H1 (cell line): ENCODE measurements around the gene KCNE1. TPM values are rescaled to one million over a fixed set of nuclear protein-coding genes. Genes with fewer than 3 reads are reported as not detected.

Experiments
- CTCF ChIA-PET: fragments of 300-600 bp; sonication (Branson Sonifier 250); formaldehyde crosslinking; loops from one replicate; lab custom pipeline; 2021; ENCODE audit not compliant: partially characterized antibody; lab: Charles Lee
- POLR2A ChIA-PET: fragments of 300-600 bp; sonication (Branson Sonifier 250); formaldehyde crosslinking; loops from one replicate; lab custom pipeline; 2021; ENCODE audit warnings: inconsistent platforms; ENCODE audit not compliant: partially characterized antibody; lab: Charles Lee
- DNase-seq, 2 experiments: peaks; one replicate each; pipeline versions ENCODE4 v3.0.0 to v3.0.0-alpha.2; 2010 to 2022; ENCODE audit warnings: low spot score in 2 of 2, low read depth in 1 of 2, mixed read lengths in 1 of 2
- FAIRE-seq: peaks from 2 replicates; lab custom pipeline; 2011; peaks lifted over from hg19 to GRCh38; lab: Jason Lieb, UNC
- H2AFZ ChIP-seq: 2 replicates; pipeline ENCODE4 v1.8.1; 2012; ENCODE audit warnings: low read length, inconsistent platforms
- H2AK5ac ChIP-seq: 2 replicates; pipeline ENCODE4 v1.6.1; 2013; ENCODE audit warnings: low read depth, low read length
- H2BK120ac ChIP-seq: replicated peaks from 2 replicates; pipeline ENCODE3; 2013; ENCODE audit warnings: low read depth, low read length, inconsistent platforms
- H2BK12ac ChIP-seq: 2 replicates; pipeline ENCODE4 v1.6.1; 2013; ENCODE audit warnings: low read depth, low read length
- H2BK15ac ChIP-seq: 2 replicates; pipeline ENCODE4 v1.6.1; 2013; ENCODE audit warnings: low read length
- H2BK20ac ChIP-seq: 2 replicates; pipeline ENCODE4 v1.6.1; 2013; ENCODE audit warnings: low read length
- H2BK5ac ChIP-seq: 2 replicates; pipeline ENCODE4 v1.6.1; 2013; ENCODE audit warnings: low read depth, low read length
- H3K14ac ChIP-seq: 2 replicates; pipeline ENCODE4 v1.6.1; 2013; ENCODE audit warnings: inconsistent platforms; ENCODE audit not compliant: insufficient read length
- H3K18ac ChIP-seq: 2 replicates; pipeline ENCODE4 v1.6.1; 2013; ENCODE audit warnings: low read length; ENCODE audit errors: extremely low read depth
- H3K23ac ChIP-seq: 2 replicates; pipeline ENCODE4 v1.6.1; 2013; ENCODE audit warnings: inconsistent platforms; ENCODE audit not compliant: insufficient read length
- H3K23me2 ChIP-seq: 2 replicates; pipeline ENCODE4 v1.6.1; 2013; ENCODE audit warnings: low read depth, low read length
- H3K27ac ChIP-seq: 2 replicates; pipeline ENCODE4 v1.6.1; 2011; ENCODE audit warnings: low read depth, low read length, inconsistent platforms
- H3K27me3 ChIP-seq, 4 experiments: replicated peaks in 1 of 4; 1 replicate in 1 of 4; 2 replicates in 3 of 4; pipeline versions ENCODE4 v1.6.1 to v1.8.1; 2011 to 2013; ENCODE audit warnings: low read length in 3 of 4, mild to moderate bottlenecking in 3 of 4, inconsistent platforms in 2 of 4, mixed read lengths in 2 of 4, moderate library complexity in 1 of 4; ENCODE audit not compliant: control insufficient read depth in 3 of 4, insufficient read depth in 3 of 4; ENCODE audit errors: extremely low read depth in 1 of 4
- H3K36me3 ChIP-seq, 4 experiments: 2 replicates each; pipeline versions ENCODE4 v1.6.1 to v1.8.1; 2011 to 2013; ENCODE audit warnings: mild to moderate bottlenecking in 4 of 4, low read length in 3 of 4, moderate library complexity in 2 of 4, control low read depth in 1 of 4, inconsistent platforms in 1 of 4; ENCODE audit not compliant: insufficient read depth in 4 of 4, control insufficient read depth in 2 of 4
- H3K4ac ChIP-seq: replicated peaks from 2 replicates; pipeline ENCODE3; 2013; ENCODE audit warnings: low read length, low read depth, mixed read lengths, inconsistent platforms; ENCODE audit not compliant: insufficient read length
- H3K4me1 ChIP-seq, 4 experiments: replicated peaks in 1 of 4; 1 replicate in 1 of 4; 2 replicates in 3 of 4; pipeline versions ENCODE4 v1.6.1 to v1.8.1; 2011 to 2013; ENCODE audit warnings: low read length in 3 of 4, inconsistent platforms in 2 of 4, mixed read lengths in 1 of 4; ENCODE audit not compliant: insufficient read depth in 4 of 4, control insufficient read depth in 3 of 4
- H3K4me2 ChIP-seq, 2 experiments: 2 replicates each; pipeline versions ENCODE4 v1.6.1 to v1.8.1; 2011 to 2013; ENCODE audit warnings: low read depth in 2 of 2, low read length in 2 of 2, control low read depth in 1 of 2, inconsistent platforms in 1 of 2, mild to moderate bottlenecking in 1 of 2; ENCODE audit not compliant: insufficient read depth in 1 of 2
- H3K4me3 ChIP-seq, 4 experiments: fragments of 200-600, 300-600 bp in 1 of 4; sonication (generic), shearing (Covaris generic), sonication (Bioruptor Twin) in 1 of 4; 2 replicates each; pipeline versions ENCODE4 v1.5.1 to v1.8.1; 2011 to 2016; ENCODE audit warnings: low read length in 4 of 4, low read depth in 3 of 4, control low read depth in 2 of 4, inconsistent platforms in 2 of 4, mild to moderate bottlenecking in 2 of 4, mixed read lengths in 1 of 4, moderate library complexity in 1 of 4; ENCODE audit not compliant: insufficient read depth in 2 of 4; ENCODE audit errors: extremely low read depth in 1 of 4
- H3K56ac ChIP-seq: replicated peaks from 2 replicates; pipeline ENCODE3; 2013; ENCODE audit warnings: low read depth, mild to moderate bottlenecking, mixed read lengths, low read length, inconsistent platforms; ENCODE audit not compliant: insufficient read length
- H3K79me1 ChIP-seq: 2 replicates; pipeline ENCODE4 v1.6.1; 2013; ENCODE audit warnings: low read depth, low read length, control low read depth
- H3K79me2 ChIP-seq, 2 experiments: 2 replicates each; pipeline versions ENCODE4 v1.6.1 to v1.8.1; 2012 to 2013; ENCODE audit warnings: low read length in 2 of 2, mild to moderate bottlenecking in 2 of 2, inconsistent platforms in 1 of 2; ENCODE audit not compliant: insufficient read depth in 2 of 2, control insufficient read depth in 1 of 2
- H3K9ac ChIP-seq, 4 experiments: replicated peaks in 1 of 4; 1 replicate in 1 of 4; 2 replicates in 3 of 4; pipeline versions ENCODE4 v1.6.1 to v1.8.1; 2011 to 2013; ENCODE audit warnings: low read depth in 3 of 4, low read length in 3 of 4, control low read depth in 2 of 4, mild to moderate bottlenecking in 2 of 4, moderate library complexity in 2 of 4, inconsistent platforms in 1 of 4; ENCODE audit errors: extremely low read depth in 1 of 4
- H3K9me3 ChIP-seq, 2 experiments: 2 replicates each; pipeline versions ENCODE4 v1.6.1 to v1.8.1; 2012 to 2013; ENCODE audit warnings: mild to moderate bottlenecking in 2 of 2, moderate library complexity in 2 of 2, control low read depth in 1 of 2, inconsistent platforms in 1 of 2, low read depth in 1 of 2, low read length in 1 of 2, mixed read lengths in 1 of 2; ENCODE audit not compliant: insufficient read depth in 2 of 2
- H4K20me1 ChIP-seq, 2 experiments: replicated peaks in 1 of 2; 2 replicates each; pipeline versions ENCODE3 to v1.8.1; 2011 to 2013; ENCODE audit warnings: inconsistent platforms in 2 of 2, low read length in 2 of 2, mild to moderate bottlenecking in 1 of 2; ENCODE audit not compliant: insufficient read depth in 2 of 2, control insufficient read depth in 1 of 2
- H4K5ac ChIP-seq: 2 replicates; pipeline ENCODE4 v1.6.1; 2013; ENCODE audit warnings: low read length, low read depth, mixed read lengths, inconsistent platforms; ENCODE audit not compliant: insufficient read length
- H4K8ac ChIP-seq: 2 replicates; pipeline ENCODE4 v1.8.0; 2013; ENCODE audit warnings: mild to moderate bottlenecking, moderate library complexity, low read length, inconsistent platforms; ENCODE audit not compliant: insufficient read depth; ENCODE audit errors: extremely low read depth
- H4K91ac ChIP-seq: replicated peaks from 2 replicates; pipeline ENCODE3; 2013; ENCODE audit warnings: low read length, mixed read lengths, inconsistent platforms; ENCODE audit not compliant: insufficient read length
- ATF2 ChIP-seq: IDR thresholded peaks from 2 replicates; pipeline ENCODE4 v1.6.1; 2012; ENCODE audit warnings: low read length, inconsistent platforms
- BRCA1 ChIP-seq: IDR thresholded peaks from 2 replicates; pipeline ENCODE4 v1.6.1; 2012; ENCODE audit warnings: low read depth, low read length, improper control_type of control experiment
- E2F6 ChIP-seq: IDR thresholded peaks from 2 replicates; pipeline ENCODE4 v1.6.1; 2012; ENCODE audit warnings: inconsistent platforms
- GTF2F1 ChIP-seq: IDR thresholded peaks from 2 replicates; pipeline ENCODE4 v1.6.1; 2012; ENCODE audit warnings: low read depth, low read length, improper control_type of control experiment, borderline replicate concordance
- JUN ChIP-seq: IDR thresholded peaks from 2 replicates; pipeline ENCODE4 v1.6.1; 2011; ENCODE audit warnings: low read depth, mild to moderate bottlenecking, improper control_type of control experiment, low read length
- KDM1A ChIP-seq: fragments of 200-600, 300-600 bp; sonication (generic); IDR thresholded peaks from 2 replicates; pipeline ENCODE4 v1.7.1; 2016; ENCODE audit warnings: mild to moderate bottlenecking, low read length, borderline replicate concordance
- KDM4A ChIP-seq: IDR thresholded peaks from one replicate; pipeline ENCODE4 v1.7.1; 2012; ENCODE audit warnings: low read depth, mild to moderate bottlenecking, moderate library complexity, low read length, inconsistent platforms; ENCODE audit not compliant: severe bottlenecking
- KDM5A ChIP-seq: fragments of 200-600 bp; IDR thresholded peaks from 2 replicates; pipeline ENCODE4 v1.7.1; 2012; ENCODE audit warnings: mild to moderate bottlenecking, low read length, inconsistent platforms, mixed read lengths
- POLR2AphosphoS5 ChIP-seq: IDR thresholded peaks from 2 replicates; pipeline ENCODE4 v1.6.1; 2011; ENCODE audit warnings: low read depth, low read length
- POU5F1 ChIP-seq: IDR thresholded peaks from 2 replicates; pipeline ENCODE4 v1.6.1; 2011; ENCODE audit warnings: low read depth, mild to moderate bottlenecking, low read length, moderate library complexity
- SUZ12 ChIP-seq: fragments of 200-600 bp; sonication (generic); IDR thresholded peaks from 2 replicates; pipeline ENCODE4 v1.6.1; 2012; ENCODE audit warnings: mild to moderate bottlenecking, inconsistent platforms, low read length, moderate library complexity, mixed read lengths
- YY1 ChIP-seq: IDR thresholded peaks from 2 replicates; pipeline ENCODE4 v1.6.1; 2011; ENCODE audit warnings: low read depth, mild to moderate bottlenecking, low read length
- WGBS, 2 experiments: shearing (Covaris generic) in 1 of 2; methylation state at CpG; one replicate each; pipeline versions ENCODE4 v1.1.6 to v1.1.7; 2013 to 2015; ENCODE audit warnings: low lambda C conversion rate in 2 of 2, mixed read lengths in 2 of 2, inconsistent platforms in 1 of 2, low coverage in 1 of 2, missing lambda C conversion rate in 1 of 2; ENCODE audit not compliant: insufficient replicate concordance in 2 of 2, insufficient coverage in 1 of 2, insufficient read length in 1 of 2; ENCODE audit errors: extremely low coverage in 1 of 2, missing lambda C conversion rate in 1 of 2; 5-methylcytosine and 5-hydroxymethylcytosine counted together
- polyA plus RNA-seq, 7 experiments: library from polyadenylated mRNA; depleted of rRNA in 3 of 7; stranded (reverse) in 5 of 7; unstranded in 2 of 7; fragments of >200 nt in 5 of 7; fragments of 200-250 nt in 2 of 7; gene quantifications; 1 replicate in 5 of 7; 2 replicates in 1 of 7; 4 replicates in 1 of 7; pipeline versions ENCODE4 v1.2.1 to v1.2.3, GENCODE V29; 2011 to 2013; ENCODE audit warnings: missing spikeins in 2 of 7, mixed read lengths in 2 of 7
- total RNA-seq: library from RNA; stranded (reverse); fragmentation: NEBNext Ultra II Directional; extraction: Animal tissue kit (Norgen Biotek cat#: 25700); gene quantifications from 2 replicates; pipeline ENCODE4 v1.2.1, GENCODE V29; 2021

The KCNE1 gene
- total and polyA plus RNA-seq, 2 of the 8 experiments (the other 6 are each of a cell fraction or from before 2014, with no cell fraction given): 0.08 to 0.28 TPM

GRCh38 chr21:34523019-34523555, 11.1 kb upstream of the KCNE1 start:
- WGBS, 2 experiments: 90% methylated on average over 5 of the region's 7 CpGs; no CpG with 5 or more reads in 1 of the 2 experiments
- H2BK20ac ChIP-seq: no peak overlapping the region
- peaks cover 8 to 19% (median 14%) of the 10 kb centered on the region in 4 experiments for H3K4me1 ChIP-seq
- no peaks in the 10 kb centered on the region for H3K79me1 ChIP-seq
- H3K4me2 ChIP-seq: no peak overlapping the region
- no peak overlapping the region for H2BK15ac ChIP-seq
- 0 out of 8 replicates have a peak, but pooled peaks cover 0 to 2% (median 0%) of the 10 kb centered on the region in 4 experiments for H3K36me3 ChIP-seq
- ChIA-PET POLR2A (no interaction called here), CTCF (interaction anchor here (0.7 to 3.2 kb wide), 13 partner anchors 11 to 278 kb away, joined by 3 to 17 read pairs (median 4); partner anchors contain the start of gene KCNE1)
- H3K4me3 ChIP-seq: no peak overlapping the region
- no peak overlapping the region for H2AFZ ChIP-seq
- H3K9me3 ChIP-seq: no peaks in the 10 kb centered on the region
- no peak overlapping the region for H4K91ac ChIP-seq
- H3K14ac ChIP-seq: no peak overlapping the region
- DNase-seq (no peak), FAIRE-seq (no peak)
- H3K18ac ChIP-seq: no peak overlapping the region; the same call in 1 of the 2 replicates
- no peak overlapping the region for H3K9ac ChIP-seq
- no peak overlapping the region for H3K23ac ChIP-seq
- H3K27me3 ChIP-seq: no peaks in the 10 kb centered on the region; a peak in 2 of 7 replicates
- no peaks in the 10 kb centered on the region for H3K79me2 ChIP-seq
- H3K23me2 ChIP-seq: no peaks in the 10 kb centered on the region
- no peak overlapping the region for H2BK120ac ChIP-seq
- no peak overlapping the region for H3K56ac ChIP-seq
- H2BK12ac ChIP-seq: no peak overlapping the region
- H2BK5ac ChIP-seq: no peak overlapping the region
- no peak overlapping the region for H3K27ac ChIP-seq
- no peak overlapping the region for H2AK5ac ChIP-seq
- H3K4ac ChIP-seq: no peak overlapping the region
- H4K8ac ChIP-seq: no peak overlapping the region
- H4K5ac ChIP-seq: no peak overlapping the region
- H4K20me1 ChIP-seq: no peaks in the 10 kb centered on the region
- TF ChIP-seq ATF2: no peak
- TF ChIP-seq KDM4A: no peak
- no peak for TF ChIP-seq POU5F1
- TF ChIP-seq POLR2AphosphoS5: no peak
- TF ChIP-seq KDM1A: no peak
- TF ChIP-seq SUZ12: no peak
- TF ChIP-seq BRCA1: no peak
- TF ChIP-seq E2F6: no peak
- no peak for TF ChIP-seq YY1
- TF ChIP-seq JUN: no peak
- TF ChIP-seq GTF2F1: no peak
- no peak for TF ChIP-seq KDM5A
